Globus pallidus (tissue), 1 donor: ENCODE data around the gene CCR4.
"Not testable (repeated sequence)": the region's sequence is repeated elsewhere in the genome, so short reads cannot be mapped to it uniquely, and the experiment has no call there.

Experiments used
- DNase-seq: peaks from one replicate; pipeline ENCODE4 v3.0.0-alpha.2; 2015; ENCODE audit warnings: low spot score

The CCR4 gene

GRCh38 chr3:32983124-32983523 lies 31.7 kb downstream of the CCR4 start:
- DNase-seq: no peak

- not testable (repeated sequence) for DNase-seq
These were observed 33.5 kb downstream of the CCR4 start for GRCh38 chr3:32984918-32985317.

- DNase-seq: no peak
These were observed 37.7 kb downstream of the CCR4 start for GRCh38 chr3:32989171-32989570.

- DNase-seq: no peak
These were observed 38.7 kb downstream of the CCR4 start for GRCh38 chr3:32990116-32990515.

- no peak for DNase-seq
These were observed 40.3 kb downstream of the CCR4 start for GRCh38 chr3:32991781-32992180.

- DNase-seq: no peak
These were observed 40.9 kb downstream of the CCR4 start for GRCh38 chr3:32992310-32992686.

- DNase-seq: no peak
These were observed 42.6 kb downstream of the CCR4 start for GRCh38 chr3:32994045-32994444.

- no peak for DNase-seq
These were observed 43.7 kb downstream of the CCR4 start for GRCh38 chr3:32995098-32995497.

GRCh38 chr3:32996048-32996754 lies 44.8 kb downstream of the CCR4 start:
- DNase-seq: no peak

GRCh38 chr3:32996755-32997091 lies 45.3 kb downstream of the CCR4 start:
- DNase-seq: no peak

- DNase-seq: no peak
These were observed 47.4 kb downstream of the CCR4 start for GRCh38 chr3:32998631-32999451.

- no peak for DNase-seq
These were observed 49.4 kb downstream of the CCR4 start for GRCh38 chr3:33000691-33001385.

GRCh38 chr3:33001889-33002288 lies 50.4 kb downstream of the CCR4 start:
- DNase-seq: no peak

- DNase-seq: no peak
These were observed 51.9 kb downstream of the CCR4 start for GRCh38 chr3:33003308-33003707.

GRCh38 chr3:33004205-33004604 lies 52.8 kb downstream of the CCR4 start:
- no peak for DNase-seq

- DNase-seq: no peak
These were observed 53.5 kb downstream of the CCR4 start for GRCh38 chr3:33004961-33005360.
